Measurements from ENCODE around the gene PTPN14. TPM values are rescaled to one million over a fixed set of nuclear protein-coding genes. Genes with fewer than 3 reads are reported as not detected.
A peak's percentile ranks its signal among the peaks of the same experiment; 100 is the strongest.

The PTPN14 gene
- total RNA-seq, 1 experiment from 2014 or later: 209 TPM

GRCh38 chr1:214426426-214426812 is 125.0 kb downstream of the PTPN14 start:
- intact Hi-C loops (cut with micrococcal nuclease; ENCODE audit: unreplicated experiment): no loop called here
- in situ Hi-C loops (cut with HindIII; ENCODE audit: low pct_unique_long_range_greater_than_20kb, low sequenced_read_pairs): no loop called here
- TF ChIP-seq CTCF (IDR thresholded peaks at IDR 0.05) (no peak), SIN3A (IDR thresholded peaks at IDR 0.05; ENCODE audit: borderline replicate concordance, insufficient read depth, low read depth, low read length) (no peak), POLR2AphosphoS5 (IDR thresholded peaks at IDR 0.05; ENCODE audit: low read depth, low read length) (no peak), TCF7L2 (IDR thresholded peaks at IDR 0.05; ENCODE audit: low read depth, low read length) (no peak)
- TF ChIP-seq, protein P1, sequence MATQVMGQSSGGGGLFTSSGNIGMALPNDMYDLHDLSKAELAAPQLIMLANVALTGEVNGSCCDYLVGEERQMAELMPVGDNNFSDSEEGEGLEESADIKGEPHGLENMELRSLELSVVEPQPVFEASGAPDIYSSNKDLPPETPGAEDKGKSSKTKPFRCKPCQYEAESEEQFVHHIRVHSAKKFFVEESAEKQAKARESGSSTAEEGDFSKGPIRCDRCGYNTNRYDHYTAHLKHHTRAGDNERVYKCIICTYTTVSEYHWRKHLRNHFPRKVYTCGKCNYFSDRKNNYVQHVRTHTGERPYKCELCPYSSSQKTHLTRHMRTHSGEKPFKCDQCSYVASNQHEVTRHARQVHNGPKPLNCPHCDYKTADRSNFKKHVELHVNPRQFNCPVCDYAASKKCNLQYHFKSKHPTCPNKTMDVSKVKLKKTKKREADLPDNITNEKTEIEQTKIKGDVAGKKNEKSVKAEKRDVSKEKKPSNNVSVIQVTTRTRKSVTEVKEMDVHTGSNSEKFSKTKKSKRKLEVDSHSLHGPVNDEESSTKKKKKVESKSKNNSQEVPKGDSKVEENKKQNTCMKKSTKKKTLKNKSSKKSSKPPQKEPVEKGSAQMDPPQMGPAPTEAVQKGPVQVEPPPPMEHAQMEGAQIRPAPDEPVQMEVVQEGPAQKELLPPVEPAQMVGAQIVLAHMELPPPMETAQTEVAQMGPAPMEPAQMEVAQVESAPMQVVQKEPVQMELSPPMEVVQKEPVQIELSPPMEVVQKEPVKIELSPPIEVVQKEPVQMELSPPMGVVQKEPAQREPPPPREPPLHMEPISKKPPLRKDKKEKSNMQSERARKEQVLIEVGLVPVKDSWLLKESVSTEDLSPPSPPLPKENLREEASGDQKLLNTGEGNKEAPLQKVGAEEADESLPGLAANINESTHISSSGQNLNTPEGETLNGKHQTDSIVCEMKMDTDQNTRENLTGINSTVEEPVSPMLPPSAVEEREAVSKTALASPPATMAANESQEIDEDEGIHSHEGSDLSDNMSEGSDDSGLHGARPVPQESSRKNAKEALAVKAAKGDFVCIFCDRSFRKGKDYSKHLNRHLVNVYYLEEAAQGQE (IDR thresholded peaks at IDR 0.05; ENCODE audit: insufficient read depth in 1 of 2, low read depth in 2 of 2, low read length in 1 of 2): no peak

DNA sequence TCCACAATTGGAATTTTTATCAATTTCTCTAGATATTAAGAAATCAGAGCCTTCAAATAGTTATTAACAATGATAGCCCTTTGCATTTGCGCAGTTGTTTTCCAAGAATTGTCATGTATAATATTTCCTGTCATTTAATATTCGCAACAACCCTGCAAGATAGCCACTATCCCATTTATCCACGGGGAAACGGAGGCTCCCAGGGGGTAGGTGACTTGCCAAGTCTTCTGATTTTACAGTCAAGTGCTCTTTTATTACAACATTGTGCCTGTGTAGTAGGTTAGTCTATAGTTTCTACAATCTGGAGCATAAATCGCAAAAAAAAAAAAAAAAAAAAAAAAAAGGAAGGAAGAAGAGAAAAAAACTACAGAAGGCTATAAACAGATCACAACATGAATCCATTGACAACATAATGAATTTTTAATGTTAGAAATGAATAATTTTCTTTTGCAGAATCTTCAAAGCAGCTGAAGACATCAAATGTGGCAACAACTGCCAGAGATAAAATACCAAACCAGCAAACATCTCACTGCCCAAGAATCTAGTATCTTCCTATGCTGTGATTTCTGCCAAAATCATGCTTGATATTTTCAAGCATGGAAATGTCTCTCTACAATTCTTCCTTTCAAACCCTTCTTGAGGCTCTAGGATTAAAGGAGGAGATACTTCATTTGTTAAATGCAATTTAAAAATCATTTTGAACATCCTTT is 125.5 kb downstream of the PTPN14 start:
- in situ Hi-C loops (cut with HindIII; ENCODE audit: low pct_unique_long_range_greater_than_20kb, low sequenced_read_pairs) (no loop called here), intact Hi-C loops (cut with micrococcal nuclease; ENCODE audit: unreplicated experiment) (no loop called here)
- ATAC-seq: no peak
- Histone ChIP-seq H3K9me3 (ENCODE audit: control insufficient read depth, insufficient read depth, low read depth, low read length) (no peaks in the 10 kb centered on the region), H3K36me3 (ENCODE audit: control insufficient read depth, insufficient read depth, low read length) (peaks cover 5% of the 10 kb centered on the region; the same call in 1 of the 2 replicates), H3K27me3 (ENCODE audit: control insufficient read depth, insufficient read depth, low read length) (no peaks in the 10 kb centered on the region), H3K4me3 (ENCODE audit: low read depth in 2 of 2, low read length in 2 of 2) (no peak overlapping the region), H3K27ac (ENCODE audit: low read length) (peak overlapping the region; percentile 60), H3K4me1 (ENCODE audit: control insufficient read depth, insufficient read depth, low read length) (peaks cover 56% of the 10 kb centered on the region)
- POLR2A ChIA-PET: no interaction called here
- CTCF ChIA-PET: no interaction called here
- TF ChIP-seq, protein P1 (IDR thresholded peaks at IDR 0.05; ENCODE audit: insufficient read depth in 1 of 2, low read depth in 2 of 2, low read length in 1 of 2): no peak
- TF ChIP-seq CTCF (IDR thresholded peaks at IDR 0.05) (no peak), TCF7L2 (IDR thresholded peaks at IDR 0.05; ENCODE audit: low read depth, low read length) (no peak), POLR2AphosphoS5 (IDR thresholded peaks at IDR 0.05; ENCODE audit: low read depth, low read length) (no peak), SIN3A (IDR thresholded peaks at IDR 0.05; ENCODE audit: borderline replicate concordance, insufficient read depth, low read depth, low read length) (no peak)
- DNase-seq (ENCODE audit: low read depth, low spot score): no peak
- BruUV-seq (replicated peaks): no TSS peak

More at GRCh38 chr1:214426426-214426812, 125.0 kb downstream of the PTPN14 start:
- no TSS peak for BruUV-seq (replicated peaks)
- ChIA-PET CTCF (no interaction called here), POLR2A (no interaction called here)
- DNase-seq (ENCODE audit: low read depth, low spot score): no peak
- no peaks in the 10 kb centered on the region for H3K27me3 ChIP-seq (ENCODE audit: control insufficient read depth, insufficient read depth, low read length)
- no peak for ATAC-seq
- peak overlapping the region; percentile 60 for H3K27ac ChIP-seq (ENCODE audit: low read length)
- H3K4me1 ChIP-seq (ENCODE audit: control insufficient read depth, insufficient read depth, low read length): peaks cover 52% of the 10 kb centered on the region
- H3K36me3 ChIP-seq (ENCODE audit: control insufficient read depth, insufficient read depth, low read length): peaks cover 5% of the 10 kb centered on the region; the same call in 1 of the 2 replicates
- no peak overlapping the region for H3K4me3 ChIP-seq (ENCODE audit: low read depth in 2 of 2, low read length in 2 of 2)
- H3K9me3 ChIP-seq (ENCODE audit: control insufficient read depth, insufficient read depth, low read depth, low read length): no peaks in the 10 kb centered on the region

All from Panc1 (cell line).